NCI-H524 (cell line): Measurements from ENCODE around the gene RABGAP1L.
A peak's percentile ranks its signal among the peaks of the same experiment; 100 is the strongest.
"Not testable (repeated sequence)": the region's sequence is repeated elsewhere in the genome, so short reads cannot be mapped to it uniquely, and the experiment has no call there.

Source experiments
- DNase-seq, 2 experiments: peaks; one replicate each; lab custom pipeline; 2025; lab: John Stamatoyannopoulos, UW

The RABGAP1L gene

DNA sequence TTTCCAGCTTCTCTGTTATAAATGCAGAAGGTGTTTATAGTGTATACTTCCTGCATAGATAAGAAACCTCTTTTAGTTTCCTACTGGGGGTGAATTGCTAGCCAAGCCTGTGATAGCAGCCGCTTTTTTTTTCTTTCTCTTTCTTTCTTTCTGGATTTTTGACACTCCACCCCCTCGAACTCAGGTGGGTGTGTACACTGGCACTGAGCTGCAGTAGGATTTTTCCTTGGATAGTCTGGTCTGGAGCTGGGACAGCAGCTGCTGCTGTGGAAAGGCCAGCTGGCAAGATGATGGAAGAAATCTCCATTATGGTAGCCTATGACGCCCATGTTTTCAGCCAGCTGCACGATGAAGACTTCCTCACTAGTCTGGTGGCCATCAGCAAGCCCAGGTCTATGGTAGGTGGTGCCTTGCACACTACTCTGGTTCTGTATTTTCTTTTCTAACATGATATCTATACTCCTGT is 717.9 kb downstream of the RABGAP1L start:
- peak in 1 of 2 experiments; percentile 5 for DNase-seq

DNA sequence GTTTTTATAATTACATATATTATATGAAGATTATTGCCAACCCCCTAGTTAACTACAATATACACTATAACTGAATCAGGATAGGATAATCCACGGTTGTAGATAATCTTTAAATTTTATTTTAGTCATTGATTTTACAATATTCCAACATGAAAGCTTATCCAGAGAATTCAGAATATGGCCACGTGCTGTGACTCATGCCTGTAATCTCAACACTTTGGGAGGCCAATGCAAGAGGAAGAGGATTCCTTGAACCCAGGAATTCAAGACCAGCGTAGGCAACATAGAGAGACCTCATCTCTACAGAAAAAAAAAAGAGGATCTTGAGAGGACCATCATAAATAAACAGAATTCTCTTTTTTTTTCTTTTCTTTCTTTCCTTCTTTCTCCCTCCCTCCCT is 720.9 kb downstream of the RABGAP1L start:
- no peak for DNase-seq

DNA sequence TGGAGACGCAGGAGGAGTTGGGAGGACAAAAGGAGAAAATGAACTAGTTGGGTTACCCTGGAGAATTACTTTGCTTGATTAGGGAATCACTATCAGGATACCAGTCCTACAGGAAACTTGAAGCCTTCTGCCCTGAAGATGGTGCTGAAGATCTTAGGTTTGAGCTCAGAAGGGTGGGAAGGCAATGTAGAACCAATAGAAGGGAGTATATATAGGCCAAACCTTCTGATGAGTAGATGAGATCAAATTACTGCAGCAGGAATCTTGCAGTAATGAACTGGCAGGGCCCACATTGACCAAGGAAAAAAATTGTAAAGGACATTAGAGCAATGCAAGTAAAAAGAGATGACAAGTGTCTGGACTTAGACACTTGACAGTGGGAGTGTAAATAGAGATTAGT is 724.1 kb downstream of the RABGAP1L start:
- DNase-seq, result peak; percentile 3 to 43

DNA sequence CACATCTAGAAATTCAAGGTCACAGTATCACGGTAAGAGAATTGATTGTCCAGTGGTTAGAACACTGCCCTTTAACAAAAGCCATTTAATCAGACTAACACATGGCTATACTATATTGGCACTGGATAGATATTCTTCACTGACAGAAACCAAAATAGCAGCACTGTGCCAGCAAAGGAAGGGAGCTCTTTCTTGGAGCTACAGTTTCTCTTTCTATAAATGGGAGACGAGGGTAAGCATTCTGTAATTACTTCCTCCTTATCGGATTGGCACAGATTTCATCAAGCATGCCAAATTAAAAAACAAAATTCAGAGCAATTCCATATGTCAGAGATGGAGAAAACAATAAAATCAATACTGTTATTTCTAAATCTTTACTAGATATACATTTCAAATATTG is 724.7 kb downstream of the RABGAP1L start:
- no peak for DNase-seq

DNA sequence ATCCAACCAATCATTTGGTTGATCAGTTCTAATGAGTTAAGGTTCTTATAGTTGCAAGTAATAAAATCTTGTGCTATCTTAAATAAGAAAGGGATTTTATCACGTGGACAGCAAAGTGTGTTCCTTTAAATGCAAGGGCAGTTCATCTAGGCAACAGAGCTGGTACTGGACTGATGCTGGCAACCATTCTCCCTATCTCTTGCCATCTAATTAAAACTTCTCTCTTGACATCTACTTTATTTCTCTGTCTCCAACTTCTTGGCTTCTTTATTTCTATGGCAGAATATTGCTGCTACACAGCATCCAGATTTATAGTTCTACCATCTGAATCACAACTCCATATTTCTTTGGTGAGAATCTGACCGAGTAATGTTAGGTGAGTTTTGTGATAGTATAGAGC is 725.2 kb downstream of the RABGAP1L start:
- no peak for DNase-seq

DNA sequence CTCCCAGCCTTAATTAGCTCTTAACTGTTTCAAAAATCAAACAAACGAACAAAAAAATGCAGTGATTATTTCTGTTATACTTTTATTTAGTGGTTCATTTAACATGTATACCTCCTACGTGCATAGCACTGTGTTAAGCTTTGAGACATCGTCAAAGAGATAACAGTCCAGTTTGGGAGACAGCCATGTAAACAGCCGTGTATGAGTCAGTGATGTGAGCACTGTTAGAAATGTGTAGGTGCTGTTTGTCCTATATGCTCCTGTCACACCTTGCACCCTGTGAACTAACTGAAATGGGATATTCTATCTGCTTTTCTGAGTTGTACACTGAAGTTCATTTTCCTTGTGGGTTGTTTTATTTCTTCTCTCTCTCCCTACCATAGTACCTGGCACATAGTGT is 730.7 kb downstream of the RABGAP1L start:
- no peak for DNase-seq

DNA sequence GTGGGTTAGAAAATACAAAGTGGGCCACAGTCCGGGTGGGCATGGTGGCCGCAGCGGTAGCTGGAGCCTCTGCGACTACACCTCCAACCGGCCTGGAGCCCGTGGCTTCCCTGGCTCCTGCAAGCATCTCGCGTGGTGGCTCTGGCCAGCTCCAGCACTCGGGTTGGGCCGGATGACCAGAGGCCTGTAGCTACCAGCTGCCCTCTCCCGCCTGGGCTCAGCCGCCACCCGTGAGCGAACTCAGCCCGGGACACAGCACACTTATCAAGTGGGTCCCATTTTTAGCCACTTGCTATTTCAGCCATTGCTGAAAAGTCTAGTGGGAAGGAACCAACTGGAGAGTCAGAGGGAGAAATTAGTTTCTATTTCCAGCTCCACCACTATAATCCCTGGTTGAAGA is 732.7 kb downstream of the RABGAP1L start:
- DNase-seq, result no peak

DNA sequence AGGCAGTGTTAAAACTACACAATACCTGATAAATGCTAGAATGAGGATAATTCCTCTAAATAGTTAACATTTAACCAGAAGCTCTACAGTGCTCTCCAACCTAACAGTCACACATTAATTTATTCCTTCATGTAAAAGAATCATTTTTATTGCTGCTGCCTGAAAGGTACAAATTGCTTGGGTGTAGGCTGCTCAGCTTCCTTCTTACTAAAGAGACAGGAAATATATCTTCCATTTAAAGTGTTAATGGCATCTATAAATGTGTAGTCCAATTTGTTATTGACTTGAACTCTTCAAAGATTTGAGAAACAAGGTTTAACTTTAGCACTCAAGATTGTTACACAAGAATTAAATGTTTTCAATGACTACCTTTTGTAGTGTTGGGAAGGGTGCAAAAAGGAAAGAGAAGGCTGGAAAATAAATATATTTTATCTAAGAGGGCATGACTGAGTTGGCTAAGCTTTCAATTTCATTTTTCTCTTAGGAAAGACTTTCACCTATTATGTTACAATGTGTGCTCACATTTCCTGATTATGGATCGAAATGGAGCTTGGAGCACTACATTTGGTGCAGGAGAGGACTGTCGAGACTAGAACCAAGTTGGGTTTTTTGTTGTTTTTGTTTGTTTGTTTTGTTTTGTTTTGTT is 734.9 kb downstream of the RABGAP1L start:
- DNase-seq, result no peak

DNA sequence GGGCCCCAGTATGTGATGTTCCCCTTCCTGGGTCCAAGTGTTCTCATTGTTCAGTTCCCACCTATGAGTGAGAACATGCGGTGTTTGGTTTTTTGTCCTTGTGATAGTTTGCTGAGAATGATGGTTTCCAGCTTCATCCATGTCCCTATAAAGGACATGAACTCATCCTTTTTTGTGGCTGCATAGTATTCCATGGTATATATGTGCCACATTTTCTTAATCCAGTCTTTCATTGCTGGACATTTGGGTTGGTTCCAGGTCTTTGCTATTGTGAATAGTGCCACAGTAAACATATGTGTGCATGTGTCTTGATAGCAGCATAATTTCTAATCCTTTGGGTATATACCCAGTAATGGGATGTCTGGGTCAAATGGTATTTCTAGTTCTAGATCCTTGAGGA is 736.3 kb downstream of the RABGAP1L start:
- DNase-seq, result not testable (repeated sequence)

DNA sequence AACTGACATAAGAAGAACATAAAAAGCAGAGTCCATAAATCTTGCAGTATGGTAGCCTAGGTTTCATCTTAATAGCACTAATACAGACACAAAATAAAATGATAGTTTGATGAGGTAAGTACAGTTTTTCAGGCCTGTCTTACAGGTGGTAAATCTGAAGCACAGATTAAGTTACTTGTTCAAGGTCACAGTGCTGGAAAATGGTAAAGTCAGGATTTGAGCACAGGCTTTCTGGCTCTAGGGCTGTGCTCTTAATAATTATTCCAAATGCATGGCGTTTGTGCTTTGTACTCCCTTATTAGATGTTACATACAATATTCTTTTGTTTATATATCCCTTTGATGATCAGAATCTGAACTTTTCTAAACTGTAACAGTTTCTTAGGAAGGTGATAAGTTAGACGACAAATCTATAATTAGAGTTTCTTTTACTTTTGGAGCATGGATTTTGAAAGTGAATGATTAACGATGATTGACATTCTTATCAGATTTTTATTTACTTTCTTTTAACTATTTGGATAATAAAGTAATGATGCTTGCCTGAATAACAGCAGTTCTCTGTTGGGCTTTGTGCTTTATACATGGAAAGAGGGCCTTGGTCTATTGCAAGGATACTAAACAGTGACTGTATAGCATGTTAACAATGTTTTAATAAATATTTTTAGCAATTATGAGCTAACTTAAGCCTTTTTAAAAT is 738.9 kb downstream of the RABGAP1L start:
- DNase-seq, result no peak

DNA sequence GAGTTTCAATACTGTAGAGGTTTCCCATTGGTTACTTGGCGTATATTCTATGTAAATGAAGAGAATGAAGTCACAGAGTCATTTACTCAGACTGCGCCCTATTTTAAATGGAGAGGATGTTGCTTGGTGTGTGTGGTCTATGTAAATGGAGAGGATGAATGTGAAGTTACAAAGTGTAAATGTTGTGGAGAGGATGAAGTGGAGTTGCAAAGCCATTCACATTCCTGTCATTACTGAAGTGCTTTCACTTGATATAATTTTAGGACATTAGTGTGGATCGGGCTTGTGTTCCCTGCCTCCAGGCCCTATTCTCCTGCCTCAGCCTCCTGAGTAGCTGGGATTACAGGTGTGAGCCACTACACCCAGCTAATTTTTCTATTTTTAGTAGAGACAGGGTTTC is 741.0 kb downstream of the RABGAP1L start:
- DNase-seq, result no peak

DNA sequence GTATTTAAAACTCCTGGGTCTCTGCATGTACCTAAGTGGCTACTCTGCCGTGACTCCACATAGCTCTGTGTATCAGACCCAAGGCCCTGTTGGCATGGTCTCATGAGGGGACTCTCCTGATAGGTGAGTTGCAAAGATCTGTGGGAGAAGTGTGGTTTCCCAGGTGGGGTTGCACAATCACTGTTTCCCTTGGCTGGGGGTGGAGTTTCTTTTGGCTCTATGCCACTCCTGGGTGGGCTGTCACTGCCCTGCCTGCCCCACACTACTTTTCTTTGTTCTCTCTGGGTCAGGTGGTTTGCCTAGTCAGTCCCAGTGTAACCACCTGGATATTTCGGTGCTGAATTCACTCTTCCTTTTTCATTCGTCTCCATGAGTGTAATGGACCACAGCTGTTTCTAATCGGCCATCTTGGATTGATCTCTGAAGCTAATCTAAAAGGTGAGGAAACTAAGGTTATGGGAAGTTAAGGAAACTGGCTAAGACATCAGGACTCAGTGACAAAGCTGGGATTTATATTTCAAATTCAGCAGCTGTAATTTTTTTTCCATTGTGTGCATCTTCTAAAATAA is 743.3 kb downstream of the RABGAP1L start:
- DNase-seq, result no peak

DNA sequence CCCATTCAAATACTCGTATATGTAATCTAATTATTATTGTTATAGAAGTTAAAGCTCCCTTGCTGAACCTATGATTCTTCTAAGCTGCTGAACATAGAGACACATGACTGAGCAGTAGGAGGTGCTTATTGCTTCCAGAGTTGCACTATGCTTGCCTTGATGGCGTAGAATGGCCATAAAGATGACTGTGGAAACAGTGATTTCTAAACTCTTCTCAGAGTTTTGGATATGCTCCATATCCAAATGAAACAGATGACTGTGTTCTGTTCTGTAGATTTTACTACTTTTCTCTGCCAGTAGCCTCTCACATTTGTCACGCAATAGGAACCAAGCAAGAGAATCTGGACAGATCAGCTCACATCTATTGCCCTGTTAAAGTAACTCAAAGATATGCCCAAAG is 752.3 kb downstream of the RABGAP1L start:
- no peak for DNase-seq

DNA sequence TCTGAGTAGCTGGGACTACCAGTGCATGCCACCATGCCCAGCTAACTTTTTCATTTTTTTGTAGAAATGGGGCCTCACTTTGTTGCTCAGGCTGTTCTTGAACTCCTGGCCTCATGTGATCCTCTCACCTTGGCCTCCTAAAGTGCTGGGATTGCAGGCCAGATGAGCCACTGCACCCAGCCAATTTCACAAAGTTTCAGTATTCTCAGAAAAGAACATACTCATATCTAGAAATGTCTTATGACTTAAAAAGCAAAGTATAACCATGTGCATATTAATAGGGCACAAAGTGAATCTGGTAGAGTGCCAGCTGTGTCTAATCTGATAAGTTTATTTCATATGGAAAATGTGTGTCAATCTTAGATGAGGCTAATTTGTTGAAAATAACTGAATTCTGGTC is 752.9 kb downstream of the RABGAP1L start:
- DNase-seq, result no peak

DNA sequence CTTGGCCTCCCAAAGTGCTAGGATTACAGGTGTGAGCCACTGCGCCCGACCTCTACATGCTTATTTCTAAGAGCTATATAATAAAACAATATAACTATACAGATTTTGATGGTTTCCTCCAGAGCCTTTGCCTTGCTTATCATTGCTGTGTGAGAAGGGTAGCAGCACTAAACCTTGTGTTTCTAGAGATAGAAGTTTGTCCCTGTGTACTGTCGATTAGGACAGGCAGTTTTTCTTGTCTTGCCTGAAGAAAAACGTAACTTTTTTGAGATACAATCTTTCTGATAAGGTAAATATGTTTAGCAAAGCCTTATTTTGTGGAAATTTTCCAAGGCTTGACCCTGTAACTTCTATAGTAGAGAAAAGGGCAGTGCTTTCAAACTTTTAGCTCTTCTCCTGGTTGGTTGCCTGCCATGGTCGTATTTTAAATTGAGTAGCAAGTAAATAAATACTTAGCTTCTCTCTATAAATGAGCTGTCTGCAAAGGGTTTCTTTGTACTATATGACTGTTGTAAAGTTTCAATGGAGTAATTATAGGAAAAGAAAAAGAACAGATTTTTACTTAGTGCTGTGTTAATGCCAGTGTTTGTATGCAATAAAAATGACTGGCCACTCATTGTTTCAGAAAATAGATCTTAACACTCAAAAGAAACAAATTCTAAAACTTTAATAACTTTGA is 754.0 kb downstream of the RABGAP1L start:
- DNase-seq, result no peak

DNA sequence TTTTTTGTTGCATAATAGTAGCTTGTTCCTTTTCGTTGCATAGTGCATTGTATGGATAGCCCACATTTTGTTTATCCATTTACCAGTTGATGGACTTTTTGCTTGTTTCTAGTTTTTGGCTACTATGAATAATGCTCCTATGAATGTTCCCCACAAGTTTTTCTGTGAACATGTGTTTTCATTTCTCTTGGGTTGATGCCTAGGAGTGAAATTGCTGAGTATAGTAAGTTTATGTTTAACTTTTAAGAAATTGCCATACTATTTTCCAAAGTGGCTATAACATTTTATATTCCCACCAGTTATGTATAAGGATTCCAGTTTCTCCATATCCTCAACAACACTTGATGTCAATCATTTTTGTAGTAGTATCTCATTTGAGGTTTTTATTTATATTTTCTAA is 755.7 kb downstream of the RABGAP1L start:
- no peak for DNase-seq

DNA sequence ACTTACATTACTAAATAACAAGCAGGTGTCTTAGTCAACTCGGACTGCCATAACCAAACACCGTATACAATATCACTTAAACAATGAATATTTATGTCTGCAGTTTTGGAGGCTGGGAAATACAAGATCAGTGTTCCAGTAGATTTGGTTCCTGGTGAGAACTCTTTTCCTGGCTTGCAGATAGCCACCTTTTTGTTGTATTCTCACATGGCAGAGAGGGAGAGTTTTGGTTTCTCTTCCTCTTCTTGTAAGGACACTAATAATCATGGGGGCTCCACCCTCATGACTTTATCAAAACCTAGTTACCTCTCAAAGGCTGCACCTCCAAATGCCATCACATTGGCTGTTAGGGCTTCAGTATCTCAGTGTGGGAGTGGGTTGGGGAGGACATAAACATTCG is 757.5 kb downstream of the RABGAP1L start:
- DNase-seq, result no peak

DNA sequence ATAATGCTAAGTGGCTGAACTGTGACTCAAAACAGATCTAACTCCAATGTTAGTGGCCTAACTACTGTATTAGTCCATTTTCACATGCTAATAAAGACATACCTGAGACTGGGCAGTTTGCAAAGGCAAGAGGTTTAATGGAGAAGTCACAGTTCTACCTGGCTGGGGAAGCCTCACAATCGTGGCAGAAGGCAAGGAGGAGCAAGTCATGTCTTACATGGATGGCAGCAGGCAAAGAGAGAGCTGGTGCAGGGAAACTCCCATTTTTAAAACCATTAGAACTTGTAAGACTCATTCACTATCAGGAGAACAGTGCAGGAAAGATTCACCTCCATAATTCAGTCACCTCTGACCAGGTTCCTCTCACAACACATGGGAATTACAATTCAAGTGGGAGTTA is 760.8 kb downstream of the RABGAP1L start:
- DNase-seq, result no peak

DNA sequence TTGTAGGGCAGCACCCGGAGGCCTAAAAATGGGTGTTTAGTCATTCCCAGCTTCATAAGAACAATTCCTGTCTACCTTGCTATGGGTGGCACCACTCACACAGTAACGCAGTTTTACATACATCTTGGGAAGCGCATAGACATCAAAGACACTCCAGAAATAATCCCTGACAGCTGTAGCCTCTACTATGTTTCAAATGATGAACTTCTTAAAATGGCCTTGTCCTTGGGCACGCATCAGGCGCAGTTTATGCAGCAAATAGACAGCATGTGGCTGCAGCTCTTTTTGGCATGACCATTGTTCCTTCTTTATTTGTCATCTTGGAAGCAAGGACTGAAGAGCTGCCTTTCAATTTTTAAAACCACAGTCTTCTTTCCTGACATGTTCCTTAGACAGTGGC is 762.8 kb downstream of the RABGAP1L start:
- peak in 1 of 2 experiments; percentile 4 for DNase-seq

DNA sequence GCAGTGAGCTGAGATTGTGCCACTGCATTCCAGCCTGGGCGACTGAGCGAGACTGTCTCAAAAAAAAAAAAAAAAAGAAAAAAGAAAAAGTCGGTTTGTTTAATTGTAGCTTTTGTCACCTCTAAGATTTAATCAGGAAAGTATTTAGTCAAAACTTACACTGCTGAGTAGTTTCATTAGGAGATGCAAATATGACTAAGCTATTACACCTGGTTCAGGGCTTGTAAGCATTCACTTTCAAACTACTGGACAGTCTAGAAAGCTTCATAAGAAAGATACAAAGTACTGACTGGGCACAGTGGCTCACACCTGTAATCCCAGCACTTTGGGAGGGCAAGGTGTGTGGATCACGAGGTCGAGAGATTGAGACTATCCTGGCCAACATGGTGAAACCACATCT is 764.5 kb downstream of the RABGAP1L start:
- DNase-seq, result no peak

DNA sequence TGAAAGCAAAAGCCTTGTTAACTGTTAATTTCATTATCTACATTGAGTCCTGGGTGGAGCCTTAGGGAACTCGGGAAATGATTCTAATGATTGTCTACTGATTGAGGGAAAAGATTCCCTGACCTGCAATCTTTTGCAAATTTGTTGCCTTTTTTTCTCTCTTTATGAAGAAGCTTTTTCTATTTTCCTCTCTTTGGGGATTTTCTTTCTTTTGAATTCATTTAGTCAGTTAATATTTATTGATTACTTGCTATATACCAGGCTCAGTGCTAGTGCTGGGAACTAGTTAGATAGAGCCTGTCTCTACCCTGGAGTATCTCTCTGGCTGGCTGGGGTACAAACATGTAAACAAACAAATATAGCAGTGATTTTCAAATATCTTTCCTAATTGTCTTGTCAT is 769.2 kb downstream of the RABGAP1L start:
- no peak for DNase-seq

DNA sequence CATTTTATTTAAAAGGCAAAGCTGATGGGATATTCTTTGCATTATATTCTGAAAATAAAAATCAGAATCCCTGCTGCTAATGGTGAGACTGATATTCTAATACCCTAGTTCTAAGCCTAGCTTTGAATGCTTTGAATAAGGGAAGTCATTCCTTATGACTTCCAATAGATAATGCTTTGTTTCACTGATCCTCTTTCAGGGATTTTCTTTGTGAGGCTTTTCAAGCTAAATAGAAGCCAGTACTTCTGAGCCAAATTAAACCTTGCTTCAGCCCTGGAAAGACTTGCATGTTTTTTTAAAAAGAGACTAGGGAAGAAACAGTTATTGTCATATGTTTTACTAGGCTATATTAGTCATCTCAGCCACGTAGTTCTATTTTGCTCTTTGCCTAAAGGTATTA is 771.9 kb downstream of the RABGAP1L start:
- DNase-seq, result no peak

DNA sequence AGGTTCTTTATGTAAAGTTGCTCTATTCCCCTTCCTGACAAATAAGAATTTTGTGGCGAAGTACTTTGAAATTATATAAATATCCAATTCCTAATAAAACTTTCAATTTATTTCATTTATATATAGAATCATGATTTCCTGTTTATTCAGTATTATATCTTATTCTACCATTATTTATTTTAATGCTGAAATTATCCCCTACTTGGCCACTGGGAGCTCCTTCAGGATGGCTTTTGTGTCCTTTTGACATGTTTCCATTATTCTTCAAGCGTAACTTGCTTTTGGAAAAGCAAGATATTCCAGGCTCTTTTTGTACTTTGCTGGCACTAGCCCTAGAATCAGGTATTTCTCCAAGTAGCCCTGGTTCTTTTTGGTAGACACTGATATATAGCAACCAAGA is 773.3 kb downstream of the RABGAP1L start:
- DNase-seq, result no peak
